Mucosa of stomach (tissue), 1 donor: Measurements from ENCODE around the gene DSTYK.

Source experiments
- H3K27me3 ChIP-seq: one replicate; pipeline ENCODE4 v1.7.0; 2013; ENCODE audit warnings: mild to moderate bottlenecking, low read length; ENCODE audit not compliant: control insufficient read depth, insufficient read depth
- H3K36me3 ChIP-seq: one replicate; pipeline ENCODE4 v1.7.0; 2013; ENCODE audit warnings: low read length; ENCODE audit not compliant: control insufficient read depth, insufficient read depth
- H3K4me1 ChIP-seq: one replicate; pipeline ENCODE4 v1.7.0; 2013; ENCODE audit warnings: mild to moderate bottlenecking, low read length; ENCODE audit not compliant: control insufficient read depth, insufficient read depth
- H3K4me3 ChIP-seq: one replicate; pipeline ENCODE4 v1.7.0; 2013; ENCODE audit warnings: low read length
- H3K9ac ChIP-seq: one replicate; pipeline ENCODE4 v1.7.0; 2013; ENCODE audit warnings: mild to moderate bottlenecking, low read length, moderate library complexity
- H3K9me3 ChIP-seq: one replicate; pipeline ENCODE4 v1.7.0; 2013; ENCODE audit warnings: mild to moderate bottlenecking, low read length, moderate library complexity; ENCODE audit not compliant: control insufficient read depth
- donor health status: Pancreatic carcinoma.

DSTYK gene

GRCh38 chr1:205211169-205211838 lies at the start of gene DSTYK:
TSS of gene DSTYK (minus strand) at chr1:205211702. CDS start at chr1:205211535, 167 bp downstream.
- Histone ChIP-seq H3K4me1 (peaks cover 6% of the 10 kb centered on the region), H3K9me3 (no peaks in the 10 kb centered on the region), H3K9ac (peak within 1 kb of the TSS; percentile 93), H3K4me3 (peak within 1 kb of the TSS; percentile 76), H3K36me3 (no peaks in the 10 kb centered on the region), H3K27me3 (no peaks in the 10 kb centered on the region)

- Histone ChIP-seq H3K4me1 (peaks cover 13% of the 10 kb centered on the region), H3K9ac (no peak overlapping the region), H3K9me3 (no peaks in the 10 kb centered on the region), H3K4me3 (no peak overlapping the region), H3K27me3 (peaks cover 4% of the 10 kb centered on the region), H3K36me3 (no peaks in the 10 kb centered on the region)
Measured at GRCh38 chr1:205259998-205260397, 48.5 kb upstream of the DSTYK start.

GRCh38 chr1:205259324-205259832 lies 47.9 kb upstream of the DSTYK start:
- H3K9me3 ChIP-seq: no peaks in the 10 kb centered on the region
- H3K4me1 ChIP-seq: peaks cover 13% of the 10 kb centered on the region
- peaks cover 4% of the 10 kb centered on the region for H3K27me3 ChIP-seq
- no peaks in the 10 kb centered on the region for H3K36me3 ChIP-seq
- H3K4me3 ChIP-seq: no peak overlapping the region
- peak overlapping the region; percentile 24 for H3K9ac ChIP-seq

- Histone ChIP-seq H3K36me3 (no peaks in the 10 kb centered on the region), H3K9me3 (no peaks in the 10 kb centered on the region), H3K9ac (no peak overlapping the region), H3K4me1 (peaks cover 13% of the 10 kb centered on the region), H3K4me3 (no peak overlapping the region), H3K27me3 (peaks cover 4% of the 10 kb centered on the region)
Measured at GRCh38 chr1:205258719-205259118, 47.2 kb upstream of the DSTYK start.

- peaks cover 4% of the 10 kb centered on the region for H3K27me3 ChIP-seq
- H3K9me3 ChIP-seq: no peaks in the 10 kb centered on the region
- no peak overlapping the region for H3K9ac ChIP-seq
- peaks cover 13% of the 10 kb centered on the region for H3K4me1 ChIP-seq
- no peak overlapping the region for H3K4me3 ChIP-seq
- H3K36me3 ChIP-seq: no peaks in the 10 kb centered on the region
Measured at GRCh38 chr1:205258261-205258691, 46.8 kb upstream of the DSTYK start.

GRCh38 chr1:205257735-205258134 lies 46.2 kb upstream of the DSTYK start:
- peaks cover 4% of the 10 kb centered on the region for H3K27me3 ChIP-seq
- peaks cover 13% of the 10 kb centered on the region for H3K4me1 ChIP-seq
- H3K9ac ChIP-seq: no peak overlapping the region

GRCh38 chr1:205256951-205257625 lies 45.6 kb upstream of the DSTYK start:
- H3K36me3 ChIP-seq: no peaks in the 10 kb centered on the region
- no peak overlapping the region for H3K9ac ChIP-seq

More at GRCh38 chr1:205257735-205258134, 46.2 kb upstream of the DSTYK start:
- H3K9me3 ChIP-seq: no peaks in the 10 kb centered on the region
- H3K36me3 ChIP-seq: no peaks in the 10 kb centered on the region
- no peak overlapping the region for H3K4me3 ChIP-seq

GRCh38 chr1:205255941-205256780 lies 44.7 kb upstream of the DSTYK start:
- Histone ChIP-seq H3K9ac (no peak overlapping the region), H3K36me3 (no peaks in the 10 kb centered on the region), H3K4me1 (peaks cover 8% of the 10 kb centered on the region), H3K4me3 (no peak overlapping the region), H3K27me3 (peaks cover 4% of the 10 kb centered on the region), H3K9me3 (no peaks in the 10 kb centered on the region)

More at GRCh38 chr1:205256951-205257625, 45.6 kb upstream of the DSTYK start:
- peaks cover 4% of the 10 kb centered on the region for H3K27me3 ChIP-seq
- no peak overlapping the region for H3K4me3 ChIP-seq
- H3K4me1 ChIP-seq: peaks cover 8% of the 10 kb centered on the region
- H3K9me3 ChIP-seq: no peaks in the 10 kb centered on the region

GRCh38 chr1:205251576-205251975 lies 40.1 kb upstream of the DSTYK start:
- H3K9me3 ChIP-seq: no peaks in the 10 kb centered on the region
- peaks cover 20% of the 10 kb centered on the region for H3K4me1 ChIP-seq
- no peaks in the 10 kb centered on the region for H3K36me3 ChIP-seq
- no peaks in the 10 kb centered on the region for H3K27me3 ChIP-seq
- no peak overlapping the region for H3K9ac ChIP-seq
- no peak overlapping the region for H3K4me3 ChIP-seq

- H3K27me3 ChIP-seq: no peaks in the 10 kb centered on the region
Measured at GRCh38 chr1:205250699-205251098, 39.2 kb upstream of the DSTYK start.

GRCh38 chr1:205249651-205250050 lies 38.1 kb upstream of the DSTYK start:
- Histone ChIP-seq H3K9ac (no peak overlapping the region), H3K9me3 (no peaks in the 10 kb centered on the region), H3K27me3 (no peaks in the 10 kb centered on the region), H3K36me3 (no peaks in the 10 kb centered on the region), H3K4me3 (no peak overlapping the region), H3K4me1 (peaks cover 12% of the 10 kb centered on the region)

More at GRCh38 chr1:205250699-205251098, 39.2 kb upstream of the DSTYK start:
- no peak overlapping the region for H3K9ac ChIP-seq
- no peak overlapping the region for H3K4me3 ChIP-seq
- peaks cover 12% of the 10 kb centered on the region for H3K4me1 ChIP-seq
- no peaks in the 10 kb centered on the region for H3K36me3 ChIP-seq
- no peaks in the 10 kb centered on the region for H3K9me3 ChIP-seq
